HEK293 (cell line): ENCODE measurements around the gene MED14.

Source experiments
- CTCF ChIA-PET: fragments of 350-600 bp; formaldehyde crosslinking; extraction: SDS; loops from one replicate; lab custom pipeline; 2021; ENCODE audit warnings: antibody characterized with exemption; lab: Yijun Ruan, JAX
- POLR2A ChIA-PET: fragments of 300-600 bp; formaldehyde crosslinking; extraction: SDS; loops from one replicate; lab custom pipeline; 2020; ENCODE audit warnings: antibody characterized with exemption, inconsistent platforms; lab: Yijun Ruan, JAX
- H3K27ac ChIP-seq: fragments of 200-500 bp; sonication (Bioruptor generic); 2 replicates; pipeline ENCODE4 v1.5.1; 2014; ENCODE audit warnings: low read depth, low read length, control low read depth, inconsistent platforms; ENCODE audit errors: extremely low read depth
- H3K36me3 ChIP-seq, 2 experiments: fragments of 200-500 bp in 1 of 2; sonication (Bioruptor generic) in 1 of 2; 1 replicate in 1 of 2; 2 replicates in 1 of 2; pipeline ENCODE4 v1.5.1; 2014 to 2017; ENCODE audit warnings: inconsistent platforms in 2 of 2, low read length in 2 of 2; ENCODE audit not compliant: control insufficient read depth in 2 of 2, insufficient read depth in 1 of 2
- H3K4me1 ChIP-seq: fragments of 200-500 bp; sonication (Bioruptor generic); 2 replicates; pipeline ENCODE4 v1.5.1; 2014; ENCODE audit warnings: mild to moderate bottlenecking, low read length, inconsistent platforms; ENCODE audit not compliant: control insufficient read depth, insufficient read depth
- H3K4me3 ChIP-seq: 2 replicates; pipeline ENCODE4 v1.5.1; 2011; ENCODE audit warnings: low read depth, mild to moderate bottlenecking, control low read depth, low read length, moderate library complexity
- H3K9me3 ChIP-seq: fragments of 200-500 bp; sonication (Bioruptor generic); 2 replicates; pipeline ENCODE4 v1.5.1; 2014; ENCODE audit warnings: low read depth, low read length, inconsistent platforms; ENCODE audit not compliant: control insufficient read depth, insufficient read depth
- AEBP2 ChIP-seq: fragments of 450-650 bp; formaldehyde crosslinking; IDR thresholded peaks from 2 replicates; pipeline ENCODE4 v1.5.1; 2016; ENCODE audit warnings: missing biosample characterization, missing genetic modification characterization, borderline replicate concordance
- CTCF ChIP-seq: fragments of 450-650 bp; formaldehyde crosslinking; IDR thresholded peaks from 2 replicates; pipeline ENCODE4 v1.5.1; 2016; ENCODE audit warnings: missing biosample characterization, missing genetic modification characterization
- PRDM10 ChIP-seq: fragments of 450-650 bp; formaldehyde crosslinking; IDR thresholded peaks from 2 replicates; pipeline ENCODE4 v1.5.1; 2016; ENCODE audit warnings: missing biosample characterization, missing genetic modification characterization
- SETDB1 ChIP-seq: IDR thresholded peaks from one replicate; pipeline ENCODE4 v1.6.1; 2017; ENCODE audit warnings: mild to moderate bottlenecking, low read length, moderate library complexity, mixed read lengths; ENCODE audit not compliant: insufficient read length
- ZBTB21 ChIP-seq: fragments of 450-650 bp; formaldehyde crosslinking; IDR thresholded peaks from 2 replicates; pipeline ENCODE4 v1.5.1; 2017; ENCODE audit warnings: missing biosample characterization, missing genetic modification characterization
- ZBTB6 ChIP-seq: fragments of 450-650 bp; formaldehyde crosslinking; IDR thresholded peaks from 2 replicates; pipeline ENCODE4 v1.5.1; 2017; ENCODE audit warnings: missing biosample characterization, missing genetic modification characterization
- ZIC2 ChIP-seq: fragments of 450-650 bp; formaldehyde crosslinking; IDR thresholded peaks from 2 replicates; pipeline ENCODE4 v1.5.1; 2016; ENCODE audit warnings: missing biosample characterization, missing genetic modification characterization
- ZNF146 ChIP-seq: fragments of 450-650 bp; formaldehyde crosslinking; IDR thresholded peaks from 2 replicates; pipeline ENCODE4 v1.5.1; 2016; ENCODE audit warnings: missing biosample characterization, missing genetic modification characterization
- ZNF157 ChIP-seq: fragments of 450-650 bp; formaldehyde crosslinking; IDR thresholded peaks from 2 replicates; pipeline ENCODE4 v1.5.1; 2016; ENCODE audit warnings: missing biosample characterization, missing genetic modification characterization
- ZNF184 ChIP-seq: fragments of 450-650 bp; IDR thresholded peaks from 2 replicates; pipeline ENCODE4 v1.5.1; 2018; ENCODE audit warnings: missing biosample characterization, mild to moderate bottlenecking, missing genetic modification characterization
- ZNF214 ChIP-seq: fragments of 450-650 bp; formaldehyde crosslinking; IDR thresholded peaks from 2 replicates; pipeline ENCODE4 v1.5.1; 2017; ENCODE audit warnings: missing biosample characterization, mild to moderate bottlenecking, missing genetic modification characterization, borderline replicate concordance
- ZNF24 ChIP-seq: fragments of 450-650 bp; formaldehyde crosslinking; IDR thresholded peaks from 2 replicates; pipeline ENCODE4 v1.5.1; 2016; ENCODE audit warnings: missing biosample characterization, missing genetic modification characterization
- ZNF248 ChIP-seq: fragments of 450-650 bp; formaldehyde crosslinking; IDR thresholded peaks from 2 replicates; pipeline ENCODE4 v1.5.1; 2017; ENCODE audit warnings: missing biosample characterization, missing genetic modification characterization
- ZNF324 ChIP-seq: fragments of 450-650 bp; formaldehyde crosslinking; IDR thresholded peaks from 2 replicates; pipeline ENCODE4 v1.5.1; 2016; ENCODE audit warnings: missing biosample characterization, missing genetic modification characterization
- ZNF335 ChIP-seq: fragments of 450-650 bp; formaldehyde crosslinking; conservative IDR thresholded peaks from 2 replicates; pipeline ENCODE4 v1.5.1; 2016; ENCODE audit warnings: missing biosample characterization, missing genetic modification characterization
- ZNF350 ChIP-seq: fragments of 450-650 bp; formaldehyde crosslinking; IDR thresholded peaks from 2 replicates; pipeline ENCODE4 v1.5.0; 2017; ENCODE audit warnings: missing biosample characterization, mild to moderate bottlenecking, missing genetic modification characterization
- ZNF37A ChIP-seq: fragments of 450-650 bp; IDR thresholded peaks from 2 replicates; pipeline ENCODE4 v1.5.1; 2018; ENCODE audit warnings: missing biosample characterization, missing genetic modification characterization
- ZNF501 ChIP-seq: fragments of 450-650 bp; formaldehyde crosslinking; IDR thresholded peaks from 2 replicates; pipeline ENCODE4 v1.5.1; 2016; ENCODE audit warnings: missing biosample characterization, missing genetic modification characterization
- ZNF549 ChIP-seq: fragments of 450-650 bp; IDR thresholded peaks from 2 replicates; pipeline ENCODE4 v1.5.1; 2018; ENCODE audit warnings: missing biosample characterization, missing genetic modification characterization, mild to moderate bottlenecking, inconsistent platforms, moderate library complexity
- ZNF555 ChIP-seq: fragments of 450-650 bp; formaldehyde crosslinking; conservative IDR thresholded peaks from 2 replicates; pipeline ENCODE4 v1.5.1; 2017; ENCODE audit warnings: missing biosample characterization, mild to moderate bottlenecking, missing genetic modification characterization, inconsistent platforms
- ZNF664 ChIP-seq: fragments of 450-650 bp; formaldehyde crosslinking; IDR thresholded peaks from 2 replicates; pipeline ENCODE4 v1.5.1; 2016; ENCODE audit warnings: missing biosample characterization, missing genetic modification characterization
- ZNF777 ChIP-seq: fragments of 450-650 bp; formaldehyde crosslinking; IDR thresholded peaks from 2 replicates; pipeline ENCODE4 v1.5.1; 2017; ENCODE audit warnings: missing biosample characterization, missing genetic modification characterization, borderline replicate concordance
- ZSCAN30 ChIP-seq: fragments of 450-650 bp; IDR thresholded peaks from 2 replicates; pipeline ENCODE4 v1.5.1; 2018; ENCODE audit warnings: missing biosample characterization, mild to moderate bottlenecking, missing genetic modification characterization, moderate library complexity
- TF ChIP-seq, protein P1 (sequence below): fragments of 450-650 bp; formaldehyde crosslinking; optimal IDR thresholded peaks from 2 replicates; pipeline ENCODE3; 2016; ENCODE audit warnings: missing biosample characterization, mild to moderate bottlenecking, missing genetic modification characterization
- TF ChIP-seq, protein P2 (sequence below): fragments of 450-650 bp; formaldehyde crosslinking; IDR thresholded peaks from 2 replicates; pipeline ENCODE4 v1.5.1; 2016; ENCODE audit warnings: missing biosample characterization, missing genetic modification characterization

MED14 gene

GRCh38 chrX:40607381-40607780 is 128.0 kb downstream of the MED14 start:
- POLR2A ChIA-PET: no interaction called here
- H3K4me1 ChIP-seq: no peaks in the 10 kb centered on the region
- H3K4me3 ChIP-seq: no peak overlapping the region
- H3K27ac ChIP-seq: no peak overlapping the region
- peaks cover 3 to 9% of the 10 kb centered on the region in 2 experiments for H3K36me3 ChIP-seq
- H3K9me3 ChIP-seq: no peaks in the 10 kb centered on the region
- CTCF ChIA-PET: no interaction called here
- TF ChIP-seq ZNF777 (tag by site-specific recombination) (no peak), ZNF184 (no peak), ZNF324 (tag by site-specific recombination) (no peak), ZSCAN30 (no peak), ZNF24 (tag by site-specific recombination) (no peak), SETDB1 (no peak), ZNF157 (no peak), ZNF350 (tag by site-specific recombination) (no peak), ZNF214 (tag by site-specific recombination) (no peak), ZBTB6 (tag by site-specific recombination) (no peak), CTCF (tag by site-specific recombination) (no peak), ZNF248 (tag by site-specific recombination) (no peak)
- TF ChIP-seq, protein P1, sequence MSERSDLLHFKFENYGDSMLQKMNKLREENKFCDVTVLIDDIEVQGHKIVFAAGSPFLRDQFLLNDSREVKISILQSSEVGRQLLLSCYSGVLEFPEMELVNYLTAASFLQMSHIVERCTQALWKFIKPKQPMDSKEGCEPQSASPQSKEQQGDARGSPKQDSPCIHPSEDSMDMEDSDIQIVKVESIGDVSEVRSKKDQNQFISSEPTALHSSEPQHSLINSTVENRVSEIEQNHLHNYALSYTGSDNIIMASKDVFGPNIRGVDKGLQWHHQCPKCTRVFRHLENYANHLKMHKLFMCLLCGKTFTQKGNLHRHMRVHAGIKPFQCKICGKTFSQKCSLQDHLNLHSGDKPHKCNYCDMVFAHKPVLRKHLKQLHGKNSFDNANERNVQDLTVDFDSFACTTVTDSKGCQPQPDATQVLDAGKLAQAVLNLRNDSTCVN (tag by site-specific recombination): no peak
- TF ChIP-seq, protein P2, sequence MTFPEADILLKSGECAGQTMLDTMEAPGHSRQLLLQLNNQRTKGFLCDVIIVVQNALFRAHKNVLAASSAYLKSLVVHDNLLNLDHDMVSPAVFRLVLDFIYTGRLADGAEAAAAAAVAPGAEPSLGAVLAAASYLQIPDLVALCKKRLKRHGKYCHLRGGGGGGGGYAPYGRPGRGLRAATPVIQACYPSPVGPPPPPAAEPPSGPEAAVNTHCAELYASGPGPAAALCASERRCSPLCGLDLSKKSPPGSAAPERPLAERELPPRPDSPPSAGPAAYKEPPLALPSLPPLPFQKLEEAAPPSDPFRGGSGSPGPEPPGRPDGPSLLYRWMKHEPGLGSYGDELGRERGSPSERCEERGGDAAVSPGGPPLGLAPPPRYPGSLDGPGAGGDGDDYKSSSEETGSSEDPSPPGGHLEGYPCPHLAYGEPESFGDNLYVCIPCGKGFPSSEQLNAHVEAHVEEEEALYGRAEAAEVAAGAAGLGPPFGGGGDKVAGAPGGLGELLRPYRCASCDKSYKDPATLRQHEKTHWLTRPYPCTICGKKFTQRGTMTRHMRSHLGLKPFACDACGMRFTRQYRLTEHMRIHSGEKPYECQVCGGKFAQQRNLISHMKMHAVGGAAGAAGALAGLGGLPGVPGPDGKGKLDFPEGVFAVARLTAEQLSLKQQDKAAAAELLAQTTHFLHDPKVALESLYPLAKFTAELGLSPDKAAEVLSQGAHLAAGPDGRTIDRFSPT (tag by site-specific recombination): no peak

DNA sequence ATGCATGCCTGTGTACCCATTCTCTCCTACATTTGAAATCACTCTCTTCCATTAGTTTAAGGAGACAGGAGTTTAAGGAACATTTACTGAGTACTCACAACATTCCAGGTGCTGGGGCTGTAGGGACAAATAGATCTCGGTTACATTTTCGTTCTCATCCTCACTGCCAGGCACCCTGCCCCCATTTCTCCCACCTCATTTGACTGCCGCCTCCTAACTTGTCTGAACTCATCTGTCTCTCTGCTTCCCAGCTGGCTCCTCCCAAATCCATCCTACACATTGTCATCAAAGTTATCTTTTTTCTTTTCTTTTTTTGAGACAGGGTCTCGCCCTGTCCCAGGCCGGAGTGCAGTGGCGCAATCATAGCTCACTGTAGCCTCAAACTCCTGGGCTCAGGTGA is 131.9 kb downstream of the MED14 start:
- ChIA-PET POLR2A (no interaction called here), CTCF (interaction anchor here (0.6 to 1.6 kb wide), 4 partner anchors 59 to 191 kb away, joined by 4 to 5 read pairs (median 4); no protein-coding TSS in a partner anchor)
- Histone ChIP-seq H3K36me3 (peaks cover 7 to 42% of the 10 kb centered on the region in 2 experiments), H3K4me1 (no peaks in the 10 kb centered on the region), H3K27ac (no peak overlapping the region), H3K4me3 (no peak overlapping the region), H3K9me3 (no peaks in the 10 kb centered on the region)
- no peak for TF ChIP-seq ZNF549 (tag by site-specific recombination)
- no peak for TF ChIP-seq ZNF777 (tag by site-specific recombination)
- TF ChIP-seq ZBTB21 (tag by site-specific recombination): no peak
- TF ChIP-seq PRDM10 (tag by site-specific recombination): no peak
- no peak for TF ChIP-seq ZNF37A (tag by site-specific recombination)
- no peak for TF ChIP-seq ZNF501 (tag by site-specific recombination)
- TF ChIP-seq ZNF555 (tag by site-specific recombination): no peak
- TF ChIP-seq ZIC2 (tag by site-specific recombination): no peak
- no peak for TF ChIP-seq AEBP2 (tag by site-specific recombination)
- TF ChIP-seq ZNF664 (tag by site-specific recombination): no peak
- TF ChIP-seq ZNF335 (tag by site-specific recombination): no peak
- TF ChIP-seq ZNF146: no peak
- TF ChIP-seq SETDB1: no peak
